NT2/D1 (cell line): ENCODE data around the gene FOXC2.

Experiments
- DNase-seq: peaks from one replicate; pipeline ENCODE4 v3.0.0-alpha.2; 2011; ENCODE audit warnings: low read depth, low spot score
- H3K27me3 ChIP-seq: 2 replicates; pipeline ENCODE4 v1.6.0; 2011; ENCODE audit warnings: mild to moderate bottlenecking; ENCODE audit not compliant: insufficient read length, insufficient read depth
- H3K36me3 ChIP-seq: 2 replicates; pipeline ENCODE4 v1.6.1; 2011; ENCODE audit warnings: mild to moderate bottlenecking, low read length, mixed read lengths; ENCODE audit not compliant: insufficient read depth, insufficient read length
- H3K4me1 ChIP-seq: 2 replicates; pipeline ENCODE4 v1.5.1; 2011; ENCODE audit not compliant: insufficient read depth, insufficient read length
- H3K4me3 ChIP-seq: 2 replicates; pipeline ENCODE4 v1.5.1; 2011; ENCODE audit warnings: low read depth; ENCODE audit not compliant: insufficient read length
- H3K9ac ChIP-seq: 2 replicates; pipeline ENCODE4 v1.6.0; 2011; ENCODE audit warnings: low read depth; ENCODE audit not compliant: insufficient read length
- H3K9me3 ChIP-seq: 2 replicates; pipeline ENCODE4 v1.5.1; 2011; ENCODE audit warnings: mild to moderate bottlenecking, low read length; ENCODE audit not compliant: insufficient read depth
- SUZ12 ChIP-seq: IDR thresholded peaks from 2 replicates; pipeline ENCODE4 v1.6.1; 2011; ENCODE audit not compliant: insufficient read length, insufficient read depth; ENCODE audit errors: extremely low read depth
- YY1 ChIP-seq: IDR thresholded peaks from 2 replicates; pipeline ENCODE4 v1.6.1; 2011; ENCODE audit not compliant: insufficient read length, insufficient read depth
- ZNF274 ChIP-seq: IDR thresholded peaks from 2 replicates; pipeline ENCODE4 v1.6.1; 2011; ENCODE audit warnings: mild to moderate bottlenecking, low read depth, low read length

FOXC2 gene

GRCh38 chr16:86553356-86553755, 13.3 kb upstream of the FOXC2 start:
- H3K36me3 ChIP-seq, result peaks cover 53% of the 10 kb centered on the region
- H3K9me3 ChIP-seq, result 0 out of 2 replicates have a peak, but pooled peaks cover 5% of the 10 kb centered on the region
- H3K4me3 ChIP-seq, result no peak overlapping the region
- H3K27me3 ChIP-seq, result no peaks in the 10 kb centered on the region
- no peaks in the 10 kb centered on the region for H3K4me1 ChIP-seq
- TF ChIP-seq SUZ12, result no peak
- TF ChIP-seq ZNF274, result no peak
- no peak for TF ChIP-seq YY1
- DNase-seq, result no peak
- H3K9ac ChIP-seq, result no peak overlapping the region

- Histone ChIP-seq H3K27me3 (no peaks in the 10 kb centered on the region), H3K9me3 (0 out of 2 replicates have a peak, but pooled peaks cover 5% of the 10 kb centered on the region), H3K4me3 (peak overlapping the region; percentile 89), H3K9ac (peak overlapping the region; percentile 97), H3K36me3 (peaks cover 42% of the 10 kb centered on the region), H3K4me1 (peaks cover 3% of the 10 kb centered on the region)
- no peak for DNase-seq
- TF ChIP-seq ZNF274 (no peak), YY1 (no peak), SUZ12 (no peak)
Measured at GRCh38 chr16:86554599-86554916, 12.1 kb upstream of the FOXC2 start.

GRCh38 chr16:86554917-86555703, 11.5 kb upstream of the FOXC2 start, which contains the start of gene MTHFSD:
Gene MTHFSD (minus strand): TSS chr16:86555235. CDS start chr16:86555184, 51 bp downstream.
- Histone ChIP-seq H3K9me3 (0 out of 2 replicates have a peak, but pooled peaks cover 5% of the 10 kb centered on the region), H3K36me3 (peaks cover 36% of the 10 kb centered on the region)
- peak; percentile 86 for DNase-seq

GRCh38 chr16:86555704-86556075, 10.9 kb upstream of the FOXC2 start:
- H3K36me3 ChIP-seq, result peaks cover 31% of the 10 kb centered on the region
- TF ChIP-seq SUZ12, result no peak
- no peak for TF ChIP-seq ZNF274
- no peak for TF ChIP-seq YY1
- no peak for DNase-seq
- peak overlapping the region; percentile 89 for H3K4me3 ChIP-seq
- 0 out of 2 replicates have a peak, but pooled peaks cover 5% of the 10 kb centered on the region for H3K9me3 ChIP-seq
- H3K9ac ChIP-seq, result peak overlapping the region; percentile 97
- peaks cover 3% of the 10 kb centered on the region for H3K4me1 ChIP-seq
- H3K27me3 ChIP-seq, result no peaks in the 10 kb centered on the region

More at GRCh38 chr16:86554917-86555703, 11.5 kb upstream of the FOXC2 start, which contains the start of gene MTHFSD:
- TF ChIP-seq ZNF274, result no peak
- no peak for TF ChIP-seq SUZ12
- no peak for TF ChIP-seq YY1
- Histone ChIP-seq H3K4me3 (peak within 1 kb of the TSS; percentile 89), H3K4me1 (peaks cover 3% of the 10 kb centered on the region), H3K27me3 (no peaks in the 10 kb centered on the region), H3K9ac (peak within 1 kb of the TSS; percentile 97)

GRCh38 chr16:86556576-86556975, 10.1 kb upstream of the FOXC2 start:
- no peak overlapping the region for H3K9ac ChIP-seq
- H3K9me3 ChIP-seq, result 0 out of 2 replicates have a peak, but pooled peaks cover 5% of the 10 kb centered on the region
- no peak overlapping the region for H3K4me3 ChIP-seq
- H3K27me3 ChIP-seq, result no peaks in the 10 kb centered on the region
- peaks cover 3% of the 10 kb centered on the region for H3K4me1 ChIP-seq
- no peak for TF ChIP-seq SUZ12
- TF ChIP-seq ZNF274, result no peak
- no peak for TF ChIP-seq YY1
- no peak for DNase-seq
- peaks cover 22% of the 10 kb centered on the region for H3K36me3 ChIP-seq

GRCh38 chr16:86557587-86557986, 9.0 kb upstream of the FOXC2 start:
- no peak overlapping the region for H3K9ac ChIP-seq
- TF ChIP-seq ZNF274 (no peak), YY1 (no peak), SUZ12 (no peak)
- 0 out of 2 replicates have a peak, but pooled peaks cover 5% of the 10 kb centered on the region for H3K9me3 ChIP-seq
- H3K27me3 ChIP-seq, result no peaks in the 10 kb centered on the region
- H3K36me3 ChIP-seq, result peaks cover 14% of the 10 kb centered on the region
- H3K4me1 ChIP-seq, result peaks cover 3% of the 10 kb centered on the region
- no peak for DNase-seq
- H3K4me3 ChIP-seq, result no peak overlapping the region
